NCI-H2107 treated with DMSO at 0.1 percent for 48 hours (cell line): ENCODE measurements around the gene EFCAB12.

ENCODE experiments used
- DNase-seq: peaks from one replicate; lab custom pipeline; 2025; ENCODE audit not compliant: unreplicated experiment; lab: John Stamatoyannopoulos, UW

Gene EFCAB12

DNA sequence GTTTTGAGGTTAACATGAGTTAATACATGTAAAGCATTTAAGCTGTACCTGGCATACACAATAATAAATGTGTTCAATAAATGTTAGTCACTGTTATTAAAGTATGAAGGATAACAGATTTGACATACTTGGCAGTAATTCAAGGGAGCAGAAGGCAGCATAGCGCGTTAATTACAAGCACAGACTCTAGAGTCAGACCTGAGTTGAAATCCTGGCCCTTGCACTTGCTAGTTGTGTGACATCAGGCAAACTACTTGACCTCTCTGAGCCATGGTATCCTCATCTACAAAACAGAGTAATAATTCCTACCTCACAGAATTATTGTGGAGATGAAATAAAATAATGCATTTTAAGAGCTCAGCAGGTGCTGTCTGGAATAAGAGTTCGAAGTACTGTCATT, 17.0 kb upstream of the EFCAB12 start:
- no peak for DNase-seq

DNA sequence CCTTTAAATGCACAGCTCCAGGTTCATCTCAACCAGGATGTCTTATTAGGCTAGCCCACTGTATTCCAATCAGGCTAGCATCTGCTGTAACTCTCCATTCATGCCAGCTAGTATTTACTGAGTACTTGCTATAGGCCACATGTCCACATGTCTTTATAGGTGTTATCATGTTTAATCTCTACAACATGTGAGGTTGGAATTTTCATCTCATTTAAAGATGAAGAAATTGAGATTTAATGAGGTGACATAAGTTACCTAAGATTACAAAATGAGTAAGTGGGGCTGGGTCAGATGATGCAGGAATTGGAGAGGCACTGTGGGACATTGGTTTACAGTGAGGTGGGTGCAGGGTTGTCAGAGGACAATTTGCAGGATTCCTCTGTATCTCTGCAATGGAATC, 14.5 kb upstream of the EFCAB12 start:
- DNase-seq = no peak

DNA sequence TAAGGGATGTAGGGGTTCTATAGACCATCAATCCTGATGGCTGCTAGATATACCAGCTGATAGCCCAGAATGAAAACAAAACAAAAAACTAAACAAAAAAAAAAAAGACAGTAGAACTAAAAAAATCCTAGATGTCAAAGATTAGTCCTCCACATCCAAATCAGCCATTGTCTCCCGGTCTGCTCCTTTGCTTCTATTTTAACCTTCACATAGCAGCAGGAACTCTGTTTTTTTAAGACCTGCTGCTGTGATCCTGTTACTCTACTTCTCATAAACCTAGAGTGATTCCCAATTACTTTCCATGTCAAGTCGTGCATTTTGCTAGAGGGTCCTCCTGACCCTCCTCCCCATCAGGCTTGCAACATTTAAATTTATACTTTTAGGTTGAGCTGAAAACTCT, 14.1 kb upstream of the EFCAB12 start:
- no peak for DNase-seq

DNA sequence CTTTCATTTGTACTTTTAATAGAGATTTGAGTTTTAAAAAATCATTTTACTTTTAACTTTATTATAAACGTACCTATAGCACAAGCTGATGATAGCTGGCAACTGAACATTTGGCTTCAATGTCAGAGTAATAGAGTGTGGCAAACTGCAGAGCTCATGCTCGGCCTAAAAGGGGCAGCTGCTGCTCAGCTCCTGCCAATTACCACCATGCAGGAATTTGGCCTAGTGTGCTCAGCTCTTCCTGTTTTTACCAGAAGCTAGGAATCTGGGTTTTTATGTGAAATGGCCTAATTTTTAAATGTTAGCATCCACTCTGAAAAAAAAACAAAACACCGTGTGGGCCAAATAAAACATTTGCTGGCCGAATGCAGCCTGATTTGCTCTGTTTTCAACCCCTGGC, 13.3 kb upstream of the EFCAB12 start:
- peak; percentile 10 for DNase-seq

DNA sequence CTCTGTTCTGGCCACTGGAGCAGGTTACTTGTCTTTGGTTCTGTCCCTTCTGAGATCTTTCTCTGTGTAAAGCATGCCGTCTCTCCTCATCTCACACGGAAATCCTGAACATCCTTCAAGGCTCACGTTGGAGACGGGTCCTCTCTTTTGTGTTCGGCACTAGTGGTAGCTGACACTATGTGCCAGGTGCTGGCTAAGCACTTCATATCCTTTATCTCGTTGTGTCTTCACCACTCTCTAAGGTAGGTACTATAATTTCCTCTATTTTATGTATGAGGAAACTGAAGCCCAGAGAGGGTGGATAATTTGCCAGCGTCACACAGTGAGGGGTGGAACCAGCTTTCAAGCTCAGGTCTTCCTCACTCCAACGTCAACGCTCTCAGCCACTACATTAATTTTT, 12.8 kb upstream of the EFCAB12 start:
- DNase-seq = no peak

DNA sequence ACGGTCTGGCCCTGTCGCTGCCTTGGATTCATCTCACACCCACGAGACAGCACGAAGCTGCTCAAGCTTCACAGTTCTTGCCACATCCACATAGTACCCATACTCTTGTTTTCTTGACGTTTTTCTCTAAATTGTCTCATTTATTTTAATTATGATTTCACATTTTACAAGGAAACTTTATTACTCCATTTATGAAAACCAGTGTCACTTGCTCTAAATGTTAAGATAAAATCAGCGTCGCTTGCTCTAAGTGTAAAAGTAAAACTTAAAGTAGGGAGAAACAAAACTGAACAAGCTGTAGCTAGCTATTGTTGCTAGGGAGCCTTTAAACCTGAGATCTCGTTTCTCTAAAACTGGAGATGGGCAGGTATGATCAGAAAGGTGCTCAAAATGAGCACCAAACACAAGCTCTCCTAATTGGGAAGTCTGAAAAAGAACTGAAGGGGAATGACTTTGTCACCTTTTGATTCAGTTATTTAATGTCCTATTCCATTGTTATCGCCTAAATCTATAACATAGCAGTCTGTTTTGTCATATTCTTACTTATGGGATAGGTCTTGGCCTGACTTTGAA, 12.3 kb upstream of the EFCAB12 start:
- peak; percentile 33 for DNase-seq

DNA sequence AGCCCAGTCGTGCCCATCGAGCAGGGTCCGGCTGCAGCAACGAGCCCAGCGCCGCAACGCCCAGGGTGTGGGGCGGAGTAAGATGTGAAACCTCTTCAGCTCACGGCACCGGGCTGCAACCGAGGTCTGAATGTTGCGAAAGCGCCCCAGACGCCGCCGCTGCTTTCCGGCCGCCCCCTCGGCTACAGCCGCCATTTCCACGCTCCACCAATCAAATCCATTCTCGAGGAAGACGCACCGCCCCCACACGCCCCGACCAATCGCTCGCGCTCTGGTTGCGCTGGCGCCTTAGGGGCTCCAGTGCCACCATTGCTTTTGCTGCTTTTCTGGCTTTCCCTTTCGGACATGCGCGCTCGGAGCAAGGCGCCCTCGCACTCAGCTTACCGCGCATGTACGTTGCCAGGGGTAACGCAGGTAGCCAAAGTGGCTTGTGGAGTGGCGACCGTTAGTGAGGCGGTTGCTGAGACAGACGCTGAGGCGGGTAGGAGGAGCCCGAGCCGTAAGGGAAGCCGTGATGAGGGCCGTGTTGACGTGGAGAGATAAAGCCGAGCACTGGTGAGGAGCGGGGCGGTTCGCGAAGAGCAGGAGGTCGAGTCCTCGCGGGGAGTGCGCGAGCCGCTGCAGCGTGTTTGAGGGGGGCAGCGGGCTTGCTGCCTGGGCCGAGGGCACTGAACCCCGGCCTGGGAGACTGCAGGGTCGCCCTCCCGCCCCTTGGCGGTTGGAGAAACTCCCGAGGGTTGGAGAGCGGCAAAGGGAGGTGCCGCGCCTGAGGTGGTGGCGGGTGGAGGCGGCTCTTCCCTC, 11.6 kb upstream of the EFCAB12 start, which contains the start of the genes IFT122 and MBD4:
Gene IFT122 (plus strand): TSS at position 408 of the 801 bp plus-strand sequence. CDS start 107 bp downstream, at position 515.
Gene MBD4 (minus strand): TSS at position 132 of the 801 bp plus-strand sequence. CDS start 115 bp downstream, at position 17.
- DNase-seq = peak; percentile 99

DNA sequence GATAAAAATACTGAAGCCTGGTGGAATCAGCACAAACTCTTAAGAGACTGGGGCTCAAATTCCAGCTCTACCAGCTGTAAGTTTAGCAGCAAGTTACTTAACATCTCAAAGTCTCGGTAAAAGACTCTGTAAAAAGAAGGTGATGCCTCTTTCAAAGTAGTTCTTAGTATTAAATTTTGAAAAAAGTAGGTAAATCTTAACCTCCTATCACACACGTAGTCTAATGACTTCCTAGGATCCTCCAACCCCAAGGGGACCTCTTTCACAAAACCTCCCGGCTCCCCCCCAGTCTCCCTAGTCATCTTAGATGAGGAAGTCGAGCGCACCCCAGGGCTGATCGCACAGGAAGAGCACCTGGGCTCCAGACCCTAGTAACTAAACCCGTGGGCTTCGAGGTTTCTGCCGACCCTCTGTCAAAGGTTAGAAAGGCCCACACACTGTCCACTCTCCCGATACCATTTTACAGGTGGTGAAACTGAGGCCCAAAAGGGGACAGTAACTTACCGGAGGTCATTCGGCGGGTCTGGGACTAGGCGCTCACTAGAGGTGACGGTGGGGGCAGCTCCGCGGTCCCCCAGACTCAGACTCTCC, 10.9 kb upstream of the EFCAB12 start:
- DNase-seq = no peak

DNA sequence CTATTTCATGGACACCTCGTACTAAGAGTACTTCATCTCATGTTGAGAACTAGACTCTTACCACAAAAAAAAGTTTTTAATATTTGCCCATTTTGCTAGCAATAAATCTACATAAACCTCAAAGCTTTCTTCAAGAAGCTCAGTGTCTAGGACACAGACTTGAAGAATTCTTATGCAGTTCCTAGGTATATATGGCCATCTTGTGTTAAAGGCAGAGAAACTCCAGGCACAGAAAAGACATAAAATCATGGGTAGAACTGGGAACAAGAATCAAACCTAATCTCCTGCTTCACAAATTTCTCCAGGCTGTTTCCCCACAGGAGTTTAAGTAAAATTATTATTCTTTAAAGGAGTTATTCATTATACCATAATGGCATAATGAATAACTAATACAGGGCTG, 6.9 kb upstream of the EFCAB12 start:
- DNase-seq = no peak

DNA sequence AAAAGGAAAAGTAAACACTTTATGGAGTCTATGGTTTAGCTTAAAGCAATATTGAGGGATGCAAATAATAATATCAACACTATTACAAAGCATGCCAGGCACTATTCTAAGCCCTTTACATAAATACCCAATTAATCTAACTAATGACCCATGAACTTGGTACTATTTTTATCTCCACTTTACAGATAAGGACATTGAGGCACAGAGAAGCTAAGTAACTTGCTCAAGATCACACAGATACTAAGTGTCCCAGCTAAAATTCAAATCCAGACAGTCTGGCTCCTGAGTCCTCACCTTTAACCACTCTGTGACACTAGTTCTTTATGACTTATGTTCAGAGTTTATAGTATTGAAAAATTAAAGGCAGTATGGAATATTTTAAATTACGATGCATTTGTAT, 5.7 kb upstream of the EFCAB12 start:
- no peak for DNase-seq

DNA sequence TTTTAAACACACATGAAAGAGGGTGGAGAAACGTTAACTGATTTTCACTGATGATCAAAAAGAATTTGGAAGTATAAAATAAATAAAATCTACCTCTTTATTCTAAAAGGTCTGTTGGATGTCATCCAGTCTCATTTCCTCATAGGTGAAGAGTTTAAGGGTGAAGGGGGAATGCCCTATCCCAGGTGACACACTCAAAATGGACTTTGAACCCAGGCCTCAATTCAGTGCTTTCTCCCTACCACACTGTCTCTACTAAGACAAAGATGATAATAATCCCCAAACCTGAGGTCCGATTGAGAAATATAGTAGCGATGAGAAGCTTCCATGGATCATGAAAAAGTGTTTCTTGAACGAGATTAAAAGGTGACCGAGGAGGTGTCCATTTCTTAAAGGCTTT, 5.1 kb upstream of the EFCAB12 start:
- no peak for DNase-seq

DNA sequence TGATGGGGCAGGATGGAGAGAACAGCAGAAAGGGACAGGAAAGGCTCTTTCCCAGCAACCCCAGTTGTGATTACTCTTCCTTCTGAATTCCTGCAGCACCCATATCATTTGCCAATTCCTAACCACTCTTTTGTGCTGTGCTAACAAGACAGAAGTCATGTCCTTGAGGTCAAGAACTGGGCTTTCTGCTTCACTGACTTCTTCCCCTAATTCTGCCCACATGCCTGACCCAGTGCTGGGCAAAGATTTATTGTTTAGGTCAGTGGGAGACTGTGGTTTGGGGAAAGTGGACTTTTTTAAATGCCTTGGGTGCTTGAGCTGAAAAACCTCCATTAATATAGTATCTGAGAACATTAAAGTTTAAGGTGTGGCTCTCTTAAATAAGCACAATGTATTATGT, 4.2 kb upstream of the EFCAB12 start:
- no peak for DNase-seq

DNA sequence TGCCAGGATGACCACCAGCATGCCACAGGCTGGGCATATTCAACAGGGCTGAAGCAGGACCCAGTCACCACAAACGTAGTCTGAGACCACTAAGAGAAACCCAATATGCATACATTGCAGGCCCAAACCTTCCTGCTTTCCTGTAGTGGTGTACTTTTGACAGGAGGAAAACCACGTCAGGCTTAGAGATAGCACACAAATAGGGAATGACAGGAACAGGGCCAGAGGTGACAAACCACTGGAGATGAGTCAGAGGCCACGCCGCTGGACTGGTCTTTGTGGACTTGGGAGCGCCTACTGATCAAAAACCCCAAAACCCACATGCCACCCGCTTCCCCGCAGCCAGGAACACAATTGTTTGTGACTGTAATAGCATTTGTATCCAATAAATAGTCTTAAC, 3.6 kb upstream of the EFCAB12 start:
- no peak for DNase-seq

DNA sequence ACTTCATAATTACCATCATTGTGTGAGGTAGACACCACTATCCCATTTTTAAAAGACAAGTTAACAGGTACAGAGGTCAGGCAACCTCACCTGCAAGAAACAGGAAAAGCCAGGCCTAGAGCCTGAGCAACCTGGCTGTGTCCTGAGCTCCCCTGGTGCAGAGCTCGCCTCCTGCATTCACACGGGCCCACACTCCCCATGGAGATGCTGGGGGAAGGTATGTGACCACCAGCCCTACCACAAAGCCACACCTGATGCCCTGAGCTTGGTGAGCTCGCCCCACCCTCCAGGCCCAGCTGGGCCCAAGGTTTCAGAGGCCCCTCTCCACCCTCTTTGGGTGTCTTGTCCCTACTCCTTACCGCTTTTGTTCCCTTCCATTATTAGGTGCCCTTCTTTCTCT, 1.2 kb upstream of the EFCAB12 start:
- DNase-seq = no peak

DNA sequence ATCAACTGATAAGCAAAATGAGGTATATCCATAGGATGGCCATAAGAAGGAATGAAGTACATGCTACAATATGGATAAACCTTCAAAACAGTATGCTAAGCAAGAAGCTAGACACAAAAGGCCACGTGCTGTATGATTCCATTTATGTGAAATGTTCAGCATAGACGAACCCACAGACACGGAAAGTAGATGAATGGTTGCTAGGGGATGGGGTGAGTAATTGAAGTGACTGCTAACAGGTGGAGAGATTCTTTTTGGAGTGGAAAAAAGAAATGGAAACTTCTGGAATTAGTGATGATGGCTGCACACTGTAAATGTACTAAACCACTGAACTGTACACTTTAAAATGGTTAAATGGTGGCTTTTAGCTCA, 630 bp upstream of the EFCAB12 start:
- no peak for DNase-seq

DNA sequence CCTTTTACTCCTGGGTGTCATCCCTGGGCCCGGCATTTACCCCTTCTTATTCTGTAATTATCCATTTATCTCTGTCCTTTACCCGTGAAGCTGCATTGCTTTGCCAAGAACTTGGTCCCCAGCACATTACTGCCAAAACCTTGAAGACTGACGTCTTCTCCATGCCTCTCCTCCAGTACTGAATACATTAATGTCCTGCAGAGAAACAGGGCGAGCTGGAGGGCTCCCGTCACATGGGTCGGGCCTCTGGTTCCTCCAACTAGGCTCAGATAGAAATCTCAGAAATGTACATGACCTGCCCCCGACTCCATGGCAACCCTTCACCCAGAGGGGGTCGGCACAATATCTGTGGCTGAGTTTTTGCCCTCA, 445 bp downstream of the EFCAB12 start:
- no peak for DNase-seq

DNA sequence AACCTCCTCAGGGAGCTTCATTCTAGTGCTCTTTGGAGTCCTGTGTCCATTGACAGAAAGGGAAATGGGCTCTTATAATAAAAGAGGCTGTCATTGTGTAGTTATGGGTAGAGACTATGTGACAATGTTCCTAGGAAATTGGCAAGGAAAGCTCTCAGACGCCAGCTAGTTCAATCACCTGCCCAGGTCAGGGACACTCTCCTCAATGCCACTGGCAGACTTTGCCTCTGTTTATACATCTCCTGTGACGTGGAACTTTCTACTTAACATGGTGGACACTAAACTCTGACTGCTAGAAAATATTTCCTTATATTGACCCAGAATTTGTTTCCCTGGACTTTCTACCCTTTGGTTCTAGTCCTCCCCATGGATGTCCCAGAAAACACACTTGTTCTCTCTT, 2.8 kb downstream of the EFCAB12 start:
- DNase-seq = no peak

DNA sequence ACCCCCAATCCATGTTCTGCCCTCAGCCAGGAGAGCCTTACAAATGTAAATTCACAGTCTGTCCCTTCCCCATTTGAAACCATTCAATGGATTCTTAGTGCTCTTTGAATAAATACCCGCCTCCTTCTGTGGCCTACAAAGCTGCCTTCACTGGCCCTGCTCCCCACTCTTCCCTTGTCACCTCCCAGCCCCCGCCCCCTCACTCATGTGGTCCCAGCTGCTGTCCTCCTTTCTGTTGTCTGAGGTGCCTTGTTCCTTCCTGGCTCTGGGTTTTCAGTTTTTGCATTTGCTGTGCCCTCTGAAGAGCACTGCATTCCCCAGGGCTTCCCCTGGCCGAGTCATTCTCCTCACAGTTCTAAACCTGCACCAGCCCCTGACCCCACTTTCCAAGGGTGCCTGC, 3.2 kb downstream of the EFCAB12 start:
- DNase-seq = no peak

DNA sequence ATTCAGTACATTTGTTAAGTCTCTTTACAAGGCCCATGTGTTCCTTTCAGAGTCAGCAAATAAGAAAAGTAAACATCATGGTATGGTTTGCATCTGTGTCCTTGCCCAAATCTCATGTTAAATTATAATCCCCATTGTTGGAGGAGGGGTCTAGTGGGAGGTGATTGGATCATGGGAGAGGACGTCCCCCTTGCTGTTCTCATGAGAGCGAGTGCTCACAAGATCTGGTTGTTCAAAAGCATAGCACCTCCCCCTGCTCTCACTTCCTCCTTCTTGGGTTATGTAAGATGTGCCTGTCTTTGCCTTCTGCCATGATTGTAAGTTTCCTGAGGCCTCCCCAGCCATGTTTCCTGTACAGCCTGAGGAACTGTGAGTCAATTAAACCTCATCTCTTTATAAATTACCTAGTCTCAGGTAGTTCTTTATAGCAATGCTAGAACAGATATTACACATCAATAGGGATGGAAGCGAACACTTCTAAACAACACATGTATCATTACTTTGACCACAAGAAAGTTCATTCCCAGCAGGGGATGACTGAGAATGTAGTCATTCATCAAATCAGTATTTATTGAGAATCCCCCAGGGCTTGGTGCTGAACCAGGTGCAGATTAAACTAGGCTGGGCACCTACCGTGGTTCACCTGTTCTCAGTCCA, 4.1 kb downstream of the EFCAB12 start:
- no peak for DNase-seq

DNA sequence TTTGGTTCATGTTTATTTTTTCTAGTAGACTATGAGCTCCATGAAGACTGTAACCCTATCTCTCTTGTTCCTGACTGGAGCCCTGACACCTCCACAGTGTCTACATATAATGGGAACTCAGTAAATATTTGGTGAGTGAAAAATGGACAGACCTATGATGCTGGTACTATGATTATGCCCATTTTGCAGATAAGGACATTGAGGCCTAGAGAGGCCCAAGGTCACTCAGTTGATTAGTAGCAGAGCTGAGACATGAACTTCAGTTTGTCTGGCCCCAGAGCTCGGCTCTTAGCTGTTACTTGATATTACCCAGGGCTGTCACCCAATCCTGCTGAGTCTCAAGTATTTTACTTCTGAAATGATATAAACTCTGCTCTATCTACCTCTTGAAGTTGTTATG, 5.5 kb downstream of the EFCAB12 start:
- no peak for DNase-seq

DNA sequence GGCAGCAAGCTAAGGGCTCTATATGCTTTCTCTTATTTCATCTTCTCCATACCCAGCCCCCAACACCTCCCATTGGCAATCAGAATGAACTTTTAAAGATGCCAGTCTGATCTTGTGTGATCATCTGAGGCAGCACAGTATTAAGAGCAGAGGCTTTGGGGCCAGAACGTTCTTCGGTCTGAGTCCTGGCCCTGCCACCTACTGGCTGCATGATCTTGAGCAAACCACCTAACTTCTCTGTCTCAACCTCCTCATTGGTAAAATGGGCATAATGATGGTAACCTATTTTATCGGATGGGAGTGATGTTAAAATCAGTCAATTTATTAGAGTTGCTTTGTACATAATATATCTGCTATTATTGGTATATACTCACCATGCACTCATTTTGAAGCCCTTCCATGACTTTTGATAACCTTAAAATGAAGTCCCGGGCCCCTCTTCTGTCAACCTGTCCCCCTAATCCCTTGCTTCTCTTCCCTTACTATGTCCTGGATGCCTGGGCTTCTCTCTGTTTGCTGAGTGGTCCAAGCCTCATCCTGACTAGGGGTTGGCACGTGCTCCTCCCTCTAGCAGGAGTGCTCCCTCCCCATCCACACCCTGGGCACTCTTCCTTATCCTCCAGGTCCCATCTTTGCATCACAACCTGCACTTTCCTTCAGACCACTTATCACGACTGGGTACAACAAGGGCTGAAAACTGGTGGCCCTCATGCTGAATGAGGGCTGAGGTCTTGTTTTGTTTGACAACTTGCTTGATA, 6.3 kb downstream of the EFCAB12 start:
- no peak for DNase-seq
